GM21360 (cell line): ENCODE measurements around the gene ZNF784.
"Not testable (repeated sequence)": the region's sequence is repeated elsewhere in the genome, so short reads cannot be mapped to it uniquely, and the experiment has no call there.

Experiments
- ATAC-seq: cut with Tn5 transposase; IDR thresholded peaks from one replicate; pipeline ENCODE4 v1.9.1; 2021; ENCODE audit warnings: mild to moderate bottlenecking, moderate library complexity; ENCODE audit not compliant: unreplicated experiment

Gene ZNF784

GRCh38 chr19:55586976-55587668 lies 37.2 kb downstream of the ZNF784 start:
- peak; percentile 71 for ATAC-seq

GRCh38 chr19:55585658-55586339 lies 38.6 kb downstream of the ZNF784 start:
- ATAC-seq, result no peak

GRCh38 chr19:55584871-55585270 lies 39.5 kb downstream of the ZNF784 start:
- ATAC-seq, result no peak

GRCh38 chr19:55583897-55584296 lies 40.5 kb downstream of the ZNF784 start:
- not testable (repeated sequence) for ATAC-seq

- not testable (repeated sequence) for ATAC-seq
Observed at GRCh38 chr19:55582284-55582683, 42.1 kb downstream of the ZNF784 start.

- ATAC-seq, result no peak
Observed at GRCh38 chr19:55581823-55582223, 42.5 kb downstream of the ZNF784 start.

- ATAC-seq, result no peak
Observed at GRCh38 chr19:55581145-55581822, 43.1 kb downstream of the ZNF784 start.

- no peak for ATAC-seq
Observed at GRCh38 chr19:55580628-55581144, 43.7 kb downstream of the ZNF784 start, which contains the start of gene ZNF579. TSS of gene ZNF579 (minus strand) at chr19:55580848. CDS start at chr19:55579639, 1,209 bp downstream.

- ATAC-seq, result no peak
Observed at GRCh38 chr19:55579766-55580621, 44.4 kb downstream of the ZNF784 start.

GRCh38 chr19:55578761-55579747 lies 45.3 kb downstream of the ZNF784 start:
- ATAC-seq, result no peak

GRCh38 chr19:55578031-55578760 lies 46.2 kb downstream of the ZNF784 start:
- ATAC-seq, result no peak

- ATAC-seq, result no peak
Observed at GRCh38 chr19:55576746-55577145, 47.6 kb downstream of the ZNF784 start.

- not testable (repeated sequence) for ATAC-seq
Observed at GRCh38 chr19:55573929-55574328, 50.4 kb downstream of the ZNF784 start.
